ENCODE results near the gene MRFAP1L1. TPM values are rescaled to one million over a fixed set of nuclear protein-coding genes. Genes with fewer than 3 reads are reported as not detected.
"Not testable (repeated sequence)": the region's sequence is repeated elsewhere in the genome, so short reads cannot be mapped to it uniquely, and the experiment has no call there.

The MRFAP1L1 gene
- total RNA-seq = 100 to 1,000 TPM in 2 of 5 experiments, 10 to 100 TPM in 3; 24.8 to 124 (median 73.6) TPM
- 100 to 1,000 TPM; 116 to 160 TPM for polyA plus RNA-seq
- total RNA-seq = 44.0 reads per million, percentile 68 among the genes with 10 or more reads in this experiment

DNA sequence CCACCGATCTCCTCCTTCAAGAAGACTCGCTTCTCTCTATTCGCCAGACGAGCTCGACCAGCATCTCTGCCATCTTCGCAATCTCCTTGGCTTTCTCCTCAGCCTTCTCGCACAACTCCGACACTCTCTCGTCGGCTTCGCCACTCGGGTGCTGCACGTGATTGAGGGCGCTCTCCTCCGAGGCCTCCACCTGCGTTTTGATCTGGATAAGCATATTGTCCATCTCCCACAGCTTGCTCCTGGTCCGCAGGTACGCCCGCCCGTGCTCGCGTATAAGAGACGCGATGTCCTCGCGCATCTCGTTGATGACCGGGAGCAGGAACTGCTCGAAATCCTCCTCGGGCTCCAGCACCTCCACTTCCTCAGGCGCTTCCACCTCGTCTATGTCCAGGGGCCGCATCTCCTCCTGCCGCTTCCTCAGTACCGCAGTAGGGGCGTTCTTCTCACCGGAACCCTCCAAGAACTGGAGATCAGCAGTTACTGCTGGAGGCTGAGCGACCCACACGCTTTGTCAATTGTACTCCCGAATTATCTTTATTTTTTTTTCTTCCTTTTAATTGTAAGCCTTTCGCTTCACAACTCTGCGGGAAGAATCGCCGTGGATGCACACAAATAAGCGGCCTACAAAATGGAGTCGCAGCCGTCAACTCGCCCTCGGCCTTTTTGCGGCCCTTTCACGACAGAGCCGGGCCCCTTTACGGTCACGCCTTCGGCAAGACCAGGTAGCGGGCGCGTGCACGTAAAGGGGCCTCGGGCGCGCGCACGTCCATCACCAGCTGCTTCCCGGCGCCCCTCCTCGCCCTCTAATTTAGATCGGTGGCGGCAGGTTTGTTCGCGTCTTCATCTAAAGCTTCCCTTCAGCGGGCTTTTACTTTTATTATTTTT is at the start of gene MRFAP1L1:
TSS of gene MRFAP1L1 (minus strand) at position 636 of the 885 bp plus-strand sequence. CDS start at position 400, 236 bp downstream.
- no peaks in the 10 kb centered on the region for H3K9me3 ChIP-seq (ENCODE audit: control insufficient read depth in 2 of 3, low read length in 3 of 3)
- ChIA-PET CTCF (interaction anchor here (0.6 to 4.6 kb wide), 8 partner anchors 9 to 361 kb away, joined by 3 to 44 read pairs (median 6); partner anchors contain the start of gene MRFAP1), POLR2A (interaction anchor here (0.8 to 23.6 kb wide), 15 partner anchors 9 to 360 kb away, joined by 3 to 696 read pairs (median 5); partner anchors contain the start of genes GRPEL1, MRFAP1 and S100P)
- H3K36me3 Mint-ChIP-seq = peaks cover 20 to 48% (median 31%) of the 10 kb centered on the region in 5 donors
- H3K27ac Mint-ChIP-seq = peak within 1 kb of the TSS; percentile 95 to 99 (median 98)
- H3K27me3 ChIP-seq (ENCODE audit: control insufficient read depth in 2 of 2, insufficient read depth in 2 of 2, low read length in 2 of 2) = no peaks in the 10 kb centered on the region
- intact Hi-C loops (cut with micrococcal nuclease) = loop anchor here (1.0 to 2.0 kb wide), 11 partner anchors 8 to 359 kb away; partner anchors contain the start of genes MAN2B2 (in 2 of the 2), MRFAP1 (in 2 of the 2), GRPEL1 (in 1 of the 2) and TBC1D14 (in 1 of the 2)
- ATAC-seq (peak; percentile 99), DNase-seq (peak; percentile 91 to 98 (median 97))
- H3K4me1 Mint-ChIP-seq = peaks cover 45 to 71% (median 65%) of the 10 kb centered on the region in 7 donors
- peak within 1 kb of the TSS; percentile 93 for H3K4me3 ChIP-seq (ENCODE audit: low read length)
- peaks cover 0 to 20% (median 0%) of the 10 kb centered on the region in 3 experiments for H3K36me3 ChIP-seq (ENCODE audit: control insufficient read depth in 2 of 3, insufficient read depth in 3 of 3, low read length in 3 of 3)
- peaks cover 0 to 8% (median 0%) of the 10 kb centered on the region in 5 donors for H3K27me3 Mint-ChIP-seq
- H3K4me3 Mint-ChIP-seq = peak within 1 kb of the TSS; percentile 96 to 100 (median 98)
- H3K4me1 ChIP-seq (ENCODE audit: control insufficient read depth in 2 of 2, insufficient read depth in 2 of 2, low read length in 2 of 2) = peaks cover 38 to 48% of the 10 kb centered on the region in 2 donors
- peak within 1 kb of the TSS; percentile 86 for H3K27ac ChIP-seq (ENCODE audit: low read depth, low read length)
- peaks cover 0 to 5% (median 0%) of the 10 kb centered on the region in 11 donors for H3K9me3 Mint-ChIP-seq

DNA sequence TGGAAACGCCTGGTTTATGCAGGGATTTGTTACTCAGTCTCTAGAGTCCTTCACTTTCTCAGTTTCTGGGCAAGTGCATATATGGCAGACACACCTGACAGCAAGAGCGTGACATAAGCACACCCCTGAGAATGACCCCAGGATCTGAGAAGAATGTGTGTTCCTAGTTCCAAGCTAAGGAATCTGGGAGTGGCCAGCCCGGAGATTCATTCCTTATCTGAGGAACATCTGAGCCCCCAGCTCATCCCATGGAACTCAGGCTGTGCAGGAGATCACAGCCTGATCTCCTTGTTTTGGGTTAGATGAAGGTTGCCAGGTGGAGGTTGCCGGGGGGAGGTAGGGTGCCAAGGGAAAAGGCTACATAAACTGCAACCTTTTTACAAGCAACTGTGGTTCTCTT is 49.1 kb upstream of the MRFAP1L1 start:
- Histone ChIP-seq H3K4me1 (ENCODE audit: control insufficient read depth in 2 of 2, insufficient read depth in 2 of 2, low read length in 2 of 2) (no peaks in the 10 kb centered on the region), H3K36me3 (ENCODE audit: control insufficient read depth in 2 of 3, insufficient read depth in 3 of 3, low read length in 3 of 3) (no peaks in the 10 kb centered on the region), H3K27me3 (ENCODE audit: control insufficient read depth in 2 of 2, insufficient read depth in 2 of 2, low read length in 2 of 2) (no peaks in the 10 kb centered on the region), H3K9me3 (ENCODE audit: control insufficient read depth in 2 of 3, low read length in 3 of 3) (no peaks in the 10 kb centered on the region), H3K27ac (ENCODE audit: low read depth, low read length) (no peak overlapping the region), H3K4me3 (ENCODE audit: low read length) (no peak overlapping the region)
- ATAC-seq (no peak), DNase-seq (no peak)
- ChIA-PET POLR2A (interaction anchor here (0.9 kb wide), 1 partner anchor 9 kb away, joined by 3 read pairs; no protein-coding TSS in a partner anchor), CTCF (no interaction called here)
- intact Hi-C loops (cut with micrococcal nuclease) = no loop called here
- peaks cover 0 to 15% (median 0%) of the 10 kb centered on the region in 5 donors for H3K27me3 Mint-ChIP-seq
- H3K4me3 Mint-ChIP-seq = no peak overlapping the region
- H3K4me1 Mint-ChIP-seq = peaks cover 0 to 10% (median 0%) of the 10 kb centered on the region in 7 donors
- H3K27ac Mint-ChIP-seq = no peak overlapping the region
- H3K9me3 Mint-ChIP-seq = no peaks in the 10 kb centered on the region
- no peaks in the 10 kb centered on the region for H3K36me3 Mint-ChIP-seq

DNA sequence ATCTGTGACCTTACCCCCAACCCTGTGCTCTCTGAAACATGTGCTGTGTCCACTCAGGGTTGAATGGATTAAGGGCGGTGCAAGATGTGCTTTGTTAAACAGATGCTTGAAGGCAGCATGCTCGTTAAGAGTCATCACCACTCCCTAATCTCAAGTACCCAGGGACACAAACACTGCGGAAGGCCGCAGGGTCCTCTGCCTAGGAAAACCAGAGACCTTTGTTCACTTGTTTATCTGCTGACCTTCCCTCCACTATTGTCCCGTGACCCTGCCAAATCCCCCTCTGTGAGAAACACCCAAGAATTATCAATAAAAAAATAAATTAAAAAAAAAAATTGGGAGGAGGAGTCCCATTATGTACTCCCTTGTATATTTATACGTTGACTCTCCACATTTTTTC is 46.7 kb upstream of the MRFAP1L1 start:
- H3K27me3 ChIP-seq (ENCODE audit: control insufficient read depth in 2 of 2, insufficient read depth in 2 of 2, low read length in 2 of 2); intact Hi-C loops (cut with micrococcal nuclease); ATAC-seq; H3K36me3 ChIP-seq (ENCODE audit: control insufficient read depth in 2 of 3, insufficient read depth in 3 of 3, low read length in 3 of 3); H3K27me3 Mint-ChIP-seq; DNase-seq; H3K4me3 ChIP-seq (ENCODE audit: low read length); H3K4me3 Mint-ChIP-seq; H3K9me3 Mint-ChIP-seq; H3K27ac Mint-ChIP-seq; H3K4me1 ChIP-seq (ENCODE audit: control insufficient read depth in 2 of 2, insufficient read depth in 2 of 2, low read length in 2 of 2); POLR2A ChIA-PET; CTCF ChIA-PET; H3K36me3 Mint-ChIP-seq; H3K9me3 ChIP-seq (ENCODE audit: control insufficient read depth in 2 of 3, low read length in 3 of 3); H3K27ac ChIP-seq (ENCODE audit: low read depth, low read length): not testable (repeated sequence)
- peaks cover 0 to 13% (median 7%) of the 10 kb centered on the region in 7 donors for H3K4me1 Mint-ChIP-seq

DNA sequence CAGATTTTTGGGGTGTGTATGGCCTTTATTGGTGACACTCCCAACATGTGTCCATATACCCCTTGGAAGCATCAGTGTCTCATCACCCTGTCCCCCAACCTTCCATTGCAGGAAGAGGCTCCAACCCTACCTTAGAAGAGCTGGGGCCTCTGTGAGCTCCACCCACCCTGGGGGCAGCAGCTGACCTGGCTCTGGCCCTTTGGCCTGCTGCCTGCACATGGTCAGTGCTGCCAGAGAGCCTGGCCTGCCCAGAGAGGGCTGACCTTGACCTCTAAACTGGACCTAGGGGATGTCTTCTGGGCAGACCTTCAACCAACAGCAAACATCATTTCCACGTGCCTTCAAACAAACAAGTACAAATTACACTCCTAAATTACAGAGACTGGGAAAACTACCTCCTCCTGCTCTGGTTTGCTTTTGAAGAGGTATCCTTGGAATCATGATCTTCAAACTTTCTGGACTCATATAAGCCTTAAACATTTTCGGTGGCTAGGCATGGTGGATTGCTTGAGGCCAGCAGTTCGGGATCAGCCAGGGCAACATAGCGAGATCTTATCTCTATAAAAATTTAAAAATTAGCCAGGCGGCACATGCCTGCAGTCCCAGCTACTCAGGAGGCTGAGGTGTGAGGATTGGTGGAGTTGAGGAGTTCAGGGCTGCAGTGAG is 45.6 kb upstream of the MRFAP1L1 start:
- Histone ChIP-seq H3K9me3 (ENCODE audit: control insufficient read depth in 2 of 3, low read length in 3 of 3) (no peaks in the 10 kb centered on the region), H3K27me3 (ENCODE audit: control insufficient read depth in 2 of 2, insufficient read depth in 2 of 2, low read length in 2 of 2) (no peaks in the 10 kb centered on the region), H3K4me1 (ENCODE audit: control insufficient read depth in 2 of 2, insufficient read depth in 2 of 2, low read length in 2 of 2) (peaks cover 0 to 3% of the 10 kb centered on the region in 2 donors), H3K4me3 (ENCODE audit: low read length) (no peak overlapping the region), H3K27ac (ENCODE audit: low read depth, low read length) (no peak overlapping the region), H3K36me3 (ENCODE audit: control insufficient read depth in 2 of 3, insufficient read depth in 3 of 3, low read length in 3 of 3) (no peaks in the 10 kb centered on the region)
- DNase-seq = no peak
- ChIA-PET POLR2A (no interaction called here), CTCF (no interaction called here)
- no peaks in the 10 kb centered on the region for H3K36me3 Mint-ChIP-seq
- no peak overlapping the region for H3K4me3 Mint-ChIP-seq
- peaks cover 0 to 9% (median 0%) of the 10 kb centered on the region in 5 donors for H3K27me3 Mint-ChIP-seq
- intact Hi-C loops (cut with micrococcal nuclease) = no loop called here
- no peak overlapping the region for H3K27ac Mint-ChIP-seq
- H3K4me1 Mint-ChIP-seq = peaks cover 0 to 12% (median 9%) of the 10 kb centered on the region in 7 donors
- no peak for ATAC-seq
- H3K9me3 Mint-ChIP-seq = no peaks in the 10 kb centered on the region

DNA sequence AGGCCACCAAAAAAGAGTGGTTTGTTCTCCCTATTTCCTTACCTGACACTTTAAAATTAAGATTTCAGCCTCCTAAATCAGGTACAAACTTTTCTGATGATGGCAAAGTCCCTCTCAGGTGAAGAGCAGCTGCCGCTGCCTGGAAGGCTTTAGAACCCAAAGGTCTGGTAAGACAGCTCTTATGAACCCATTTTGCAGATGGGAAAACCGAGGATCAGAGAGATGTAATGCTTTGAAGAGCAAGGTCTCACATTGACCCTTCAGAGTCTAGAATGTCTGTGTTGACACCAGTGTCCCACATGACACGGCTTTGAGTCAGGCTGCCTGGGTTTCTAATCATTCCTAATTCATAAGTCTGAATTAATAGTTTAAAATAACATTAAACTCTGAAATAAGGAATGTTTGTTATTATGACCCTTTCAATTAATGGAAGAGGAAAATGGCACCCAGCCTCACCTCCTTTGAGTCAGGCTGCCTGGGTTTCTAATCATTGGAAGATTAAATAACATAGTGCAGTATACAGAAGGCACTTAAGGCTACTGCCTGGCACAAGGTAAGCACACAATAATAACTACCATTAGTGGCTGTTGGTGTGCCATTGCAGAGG is 44.9 kb upstream of the MRFAP1L1 start:
- Histone ChIP-seq H3K27me3 (ENCODE audit: control insufficient read depth in 2 of 2, insufficient read depth in 2 of 2, low read length in 2 of 2) (no peaks in the 10 kb centered on the region), H3K4me3 (ENCODE audit: low read length) (no peak overlapping the region), H3K9me3 (ENCODE audit: control insufficient read depth in 2 of 3, low read length in 3 of 3) (no peaks in the 10 kb centered on the region), H3K4me1 (ENCODE audit: control insufficient read depth in 2 of 2, insufficient read depth in 2 of 2, low read length in 2 of 2) (peaks cover 0 to 3% of the 10 kb centered on the region in 2 donors), H3K36me3 (ENCODE audit: control insufficient read depth in 2 of 3, insufficient read depth in 3 of 3, low read length in 3 of 3) (no peaks in the 10 kb centered on the region), H3K27ac (ENCODE audit: low read depth, low read length) (no peak overlapping the region)
- Mint-ChIP-seq H3K4me1 (peaks cover 0 to 12% (median 9%) of the 10 kb centered on the region in 7 donors), H3K36me3 (no peaks in the 10 kb centered on the region), H3K27ac (no peak overlapping the region), H3K4me3 (no peak overlapping the region), H3K9me3 (no peaks in the 10 kb centered on the region), H3K27me3 (peaks cover 0 to 9% (median 0%) of the 10 kb centered on the region in 5 donors)
- ChIA-PET POLR2A (no interaction called here), CTCF (no interaction called here)
- intact Hi-C loops (cut with micrococcal nuclease) = no loop called here
- DNase-seq = no peak
- no peak for ATAC-seq

DNA sequence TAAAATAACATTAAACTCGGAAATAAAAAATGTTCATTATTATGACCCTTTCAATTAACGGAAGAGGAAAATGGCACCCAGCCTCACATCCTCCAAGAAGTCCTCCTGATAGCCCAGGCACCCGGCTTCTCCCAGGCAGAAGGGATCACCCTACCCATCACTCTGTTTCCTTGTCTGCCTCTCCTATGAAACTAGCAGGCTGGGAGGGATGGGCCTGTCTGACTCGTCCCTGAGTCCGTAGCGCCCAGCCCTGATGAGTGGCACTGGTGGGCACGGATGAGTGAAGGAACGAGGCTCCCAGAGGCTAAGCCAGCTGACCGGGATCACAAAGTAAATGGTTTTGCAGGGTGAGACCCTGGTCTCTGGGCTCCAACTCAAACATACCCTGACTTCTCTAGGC is 44.2 kb upstream of the MRFAP1L1 start:
- H3K4me3 ChIP-seq (ENCODE audit: low read length) = no peak overlapping the region
- no peak overlapping the region for H3K27ac Mint-ChIP-seq
- H3K9me3 ChIP-seq (ENCODE audit: control insufficient read depth in 2 of 3, low read length in 3 of 3) = no peaks in the 10 kb centered on the region
- ChIA-PET POLR2A (no interaction called here), CTCF (no interaction called here)
- H3K27me3 Mint-ChIP-seq = peaks cover 0 to 9% (median 0%) of the 10 kb centered on the region in 5 donors
- H3K9me3 Mint-ChIP-seq = no peaks in the 10 kb centered on the region
- H3K36me3 Mint-ChIP-seq = no peaks in the 10 kb centered on the region
- H3K36me3 ChIP-seq (ENCODE audit: control insufficient read depth in 2 of 3, insufficient read depth in 3 of 3, low read length in 3 of 3) = no peaks in the 10 kb centered on the region
- no peaks in the 10 kb centered on the region for H3K27me3 ChIP-seq (ENCODE audit: control insufficient read depth in 2 of 2, insufficient read depth in 2 of 2, low read length in 2 of 2)
- DNase-seq (no peak), ATAC-seq (no peak)
- peaks cover 0 to 3% of the 10 kb centered on the region in 2 donors for H3K4me1 ChIP-seq (ENCODE audit: control insufficient read depth in 2 of 2, insufficient read depth in 2 of 2, low read length in 2 of 2)
- peaks cover 0 to 12% (median 9%) of the 10 kb centered on the region in 7 donors for H3K4me1 Mint-ChIP-seq
- H3K4me3 Mint-ChIP-seq = no peak overlapping the region
- H3K27ac ChIP-seq (ENCODE audit: low read depth, low read length) = no peak overlapping the region
- intact Hi-C loops (cut with micrococcal nuclease) = no loop called here
